GM23248 (cell line): ENCODE measurements around the gene EMP2. TPM values are rescaled to one million over a fixed set of nuclear protein-coding genes. Genes with fewer than 3 reads are reported as not detected.
A peak's percentile ranks its signal among the peaks of the same experiment; 100 is the strongest.

ENCODE experiments used
- DNase-seq: peaks from one replicate; pipeline ENCODE4 v3.0.0-alpha.2; 2015
- H2AFZ ChIP-seq: fragments of 200-600 bp; sonication (generic); 2 replicates; pipeline ENCODE4 v1.6.1; 2016; ENCODE audit warnings: antibody characterized with exemption
- H3F3A ChIP-seq: fragments of 200-600 bp; sonication (generic); 2 replicates; pipeline ENCODE4 v1.6.1; 2016; ENCODE audit warnings: mild to moderate bottlenecking, antibody characterized with exemption, mixed run types; ENCODE audit not compliant: insufficient read depth
- H3K27ac ChIP-seq: fragments of 200-600 bp; sonication (generic); 2 replicates; pipeline ENCODE4 v1.5.1; 2016; ENCODE audit warnings: mild to moderate bottlenecking
- H3K27me3 ChIP-seq: fragments of 200-600 bp; sonication (generic); replicated peaks from 2 replicates; pipeline ENCODE4 v1.6.1; 2016; ENCODE audit warnings: mild to moderate bottlenecking; ENCODE audit not compliant: insufficient read depth
- H3K36me3 ChIP-seq: fragments of 200-600 bp; sonication (generic); 2 replicates; pipeline ENCODE4 v1.6.1; 2016; ENCODE audit warnings: low read depth, mild to moderate bottlenecking
- H3K4me1 ChIP-seq: fragments of 200-600 bp; sonication (generic); 2 replicates; pipeline ENCODE4 v1.6.1; 2016; ENCODE audit warnings: mild to moderate bottlenecking; ENCODE audit not compliant: insufficient read depth
- H3K4me2 ChIP-seq: fragments of 200-600 bp; sonication (generic); one replicate; pipeline ENCODE4 v1.6.1; 2016; ENCODE audit warnings: mild to moderate bottlenecking; ENCODE audit not compliant: unreplicated experiment
- H3K4me3 ChIP-seq: fragments of 200-600 bp; sonication (generic); 2 replicates; pipeline ENCODE4 v1.5.1; 2016; ENCODE audit warnings: mild to moderate bottlenecking
- H3K79me2 ChIP-seq: fragments of 200-600 bp; sonication (generic); 2 replicates; pipeline ENCODE4 v1.6.1; 2016; ENCODE audit warnings: mild to moderate bottlenecking; ENCODE audit not compliant: insufficient read depth
- H3K9ac ChIP-seq: fragments of 200-600 bp; sonication (generic); 2 replicates; pipeline ENCODE4 v1.6.1; 2016; ENCODE audit warnings: mild to moderate bottlenecking
- H3K9me2 ChIP-seq: fragments of 200-600 bp; sonication (generic); 2 replicates; pipeline ENCODE4 v1.6.1; 2016; ENCODE audit warnings: mixed run types, mild to moderate bottlenecking, moderate library complexity; ENCODE audit not compliant: insufficient read depth
- H3K9me3 ChIP-seq: fragments of 200-600 bp; sonication (generic); one replicate; pipeline ENCODE4 v1.6.1; 2017; ENCODE audit warnings: low read depth
- H4K20me1 ChIP-seq: fragments of 200-600 bp; sonication (generic); 2 replicates; pipeline ENCODE4 v1.6.0; 2016; ENCODE audit not compliant: insufficient read depth
- EZH2 ChIP-seq: fragments of 200-600 bp; sonication (generic); IDR thresholded peaks from 2 replicates; pipeline ENCODE4 v1.6.1; 2018; ENCODE audit warnings: antibody characterized with exemption, mild to moderate bottlenecking; ENCODE audit not compliant: insufficient read depth, poor library complexity, severe bottlenecking
- EZH2phosphoT487 ChIP-seq: fragments of 200-600 bp; sonication (generic); IDR thresholded peaks from 2 replicates; pipeline ENCODE4 v1.6.1; 2018; ENCODE audit warnings: antibody characterized with exemption, moderate library complexity, mild to moderate bottlenecking, low read depth; ENCODE audit not compliant: insufficient read depth
- WGBS, 2 experiments: methylation state at CpG; one replicate each; pipeline ENCODE4 v1.1.6; 2015 to 2017; ENCODE audit warnings: low lambda C conversion rate in 2 of 2, low coverage in 1 of 2; ENCODE audit errors: missing lambda C conversion rate in 2 of 2; 5-methylcytosine and 5-hydroxymethylcytosine counted together
- in situ Hi-C: fragments of 300-500 bp; cut with MboI; formaldehyde crosslinking; loops from 2 replicates; pipeline ENCODE4 v1.15.0; 2020
- polyA plus RNA-seq: library from polyadenylated mRNA; unstranded; fragments of >200 nt; fragmentation: Nextera tagmentation; extraction: Ambion mirVana; gene quantifications from 2 replicates; pipeline ENCODE4 v1.2.1, GENCODE V29; 2016
- total RNA-seq: library from RNA; depleted of rRNA; stranded (reverse); fragments of >200 nt; shearing (Covaris generic); gene quantifications from 2 replicates; pipeline ENCODE4 v1.2.3, GENCODE V29; 2014; rRNA removed

The EMP2 gene
- 23.0 and 26.0 TPM in 2 replicates for total RNA-seq
- polyA plus RNA-seq, result 65.7 and 73.7 TPM in 2 replicates

- Histone ChIP-seq H3K9ac (peak within 1 kb of the TSS; percentile 89), H4K20me1 (no peaks in the 10 kb centered on the region), H3K79me2 (peaks cover 35% of the 10 kb centered on the region), H3K4me3 (peak within 1 kb of the TSS; percentile 94), H3K36me3 (no peaks in the 10 kb centered on the region), H3F3A (peaks cover 36% of the 10 kb centered on the region), H3K27ac (peak within 1 kb of the TSS; percentile 33; the same call in 1 of the 2 replicates), H3K9me3 (no peaks in the 10 kb centered on the region), H3K4me2 (peak within 1 kb of the TSS; percentile 83), H3K27me3 (no peaks in the 10 kb centered on the region), H2AFZ (peak within 1 kb of the TSS; percentile 98), H3K4me1 (peaks cover 60% of the 10 kb centered on the region), H3K9me2 (no peaks in the 10 kb centered on the region)
- in situ Hi-C loops, result no loop called here
- WGBS, 2 experiments, result 1% methylated on average over 54 to 78 of the region's 91 CpGs
- DNase-seq, result peak; percentile 92
- TF ChIP-seq EZH2phosphoT487 (no peak), EZH2 (no peak)
Observed at GRCh38 chr16:10579965-10580882, at the start of gene EMP2. Gene EMP2 (minus strand): TSS chr16:10580598. CDS start chr16:10547617, 32,981 bp downstream.

DNA sequence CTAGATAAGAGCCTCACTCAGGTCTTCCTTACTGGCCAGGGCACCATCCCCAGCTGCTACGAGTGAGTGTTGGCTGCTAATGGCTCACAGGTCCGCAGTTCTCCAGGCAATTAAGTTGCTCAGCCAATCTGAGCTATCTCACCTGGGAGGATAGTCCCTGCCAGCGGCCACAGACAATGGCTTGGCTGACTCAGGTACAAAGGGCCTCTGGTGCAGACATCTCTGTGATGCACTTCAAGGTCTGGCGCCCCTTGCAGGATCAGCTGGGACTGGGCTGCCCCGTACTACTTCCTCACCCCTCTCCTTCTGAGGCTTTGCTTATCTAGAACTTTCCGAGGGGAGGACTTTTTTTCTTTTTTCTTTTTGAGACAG lies 49.2 kb upstream of the EMP2 start:
- H2AFZ ChIP-seq, result no peak overlapping the region
- H3K9me2 ChIP-seq, result no peaks in the 10 kb centered on the region
- no peaks in the 10 kb centered on the region for H3K36me3 ChIP-seq
- in situ Hi-C loops, result no loop called here
- H3K9me3 ChIP-seq, result no peaks in the 10 kb centered on the region
- no peak for DNase-seq
- no peaks in the 10 kb centered on the region for H3F3A ChIP-seq
- no peaks in the 10 kb centered on the region for H3K4me1 ChIP-seq
- H3K4me3 ChIP-seq, result no peak overlapping the region
- no peaks in the 10 kb centered on the region for H3K79me2 ChIP-seq
- no peak overlapping the region for H3K27ac ChIP-seq
- 57 to 72% methylated on average over 5 to 6 of the region's 6 CpGs for WGBS, 2 experiments
- H3K4me2 ChIP-seq, result no peak overlapping the region
- H3K9ac ChIP-seq, result no peak overlapping the region
- no peaks in the 10 kb centered on the region for H3K27me3 ChIP-seq
- TF ChIP-seq EZH2phosphoT487 (no peak), EZH2 (no peak)
- H4K20me1 ChIP-seq, result no peaks in the 10 kb centered on the region

GRCh38 chr16:10625595-10626357 lies 45.4 kb upstream of the EMP2 start:
- H3K27me3 ChIP-seq, result no peaks in the 10 kb centered on the region
- H3K79me2 ChIP-seq, result no peaks in the 10 kb centered on the region
- H2AFZ ChIP-seq, result no peak overlapping the region
- H3K27ac ChIP-seq, result no peak overlapping the region
- H3K9ac ChIP-seq, result no peak overlapping the region
- H3K9me2 ChIP-seq, result no peaks in the 10 kb centered on the region
- H3K4me2 ChIP-seq, result no peak overlapping the region
- no peak for TF ChIP-seq EZH2phosphoT487
- TF ChIP-seq EZH2, result no peak
- WGBS, 2 experiments, result 88 to 89% methylated on average over 12 of the region's 12 CpGs
- H3K4me1 ChIP-seq, result no peaks in the 10 kb centered on the region
- in situ Hi-C loops, result no loop called here
- H3K4me3 ChIP-seq, result no peak overlapping the region
- H3K36me3 ChIP-seq, result no peaks in the 10 kb centered on the region
- no peaks in the 10 kb centered on the region for H3F3A ChIP-seq
- H4K20me1 ChIP-seq, result no peaks in the 10 kb centered on the region
- DNase-seq, result peak; percentile 12
- H3K9me3 ChIP-seq, result no peaks in the 10 kb centered on the region

DNA sequence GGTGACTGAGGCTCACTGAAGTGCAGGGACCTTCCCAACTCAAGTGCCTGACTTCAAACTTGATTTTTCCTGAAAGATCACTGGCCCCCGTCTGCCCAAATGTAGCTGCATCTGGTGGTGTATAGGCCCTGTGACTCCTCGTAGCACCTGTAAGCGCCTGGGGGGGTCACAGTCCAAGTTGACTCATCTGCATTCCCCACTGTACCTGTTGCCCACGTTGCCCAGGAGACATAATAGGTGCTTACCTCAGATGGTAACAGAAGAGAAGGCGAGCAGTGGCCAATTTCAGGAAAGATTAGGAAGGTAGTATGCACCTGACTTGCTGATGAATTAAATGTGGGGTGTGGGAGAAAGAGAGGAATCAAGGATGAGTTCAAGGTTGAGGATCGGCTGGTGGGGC lies 44.1 kb upstream of the EMP2 start:
- Histone ChIP-seq H3K9me2 (no peaks in the 10 kb centered on the region), H3K9ac (no peak overlapping the region), H3K27me3 (no peaks in the 10 kb centered on the region), H3K4me1 (no peaks in the 10 kb centered on the region), H3K27ac (no peak overlapping the region), H3K36me3 (no peaks in the 10 kb centered on the region), H4K20me1 (no peaks in the 10 kb centered on the region), H2AFZ (no peak overlapping the region), H3K79me2 (no peaks in the 10 kb centered on the region), H3K4me3 (no peak overlapping the region), H3K4me2 (no peak overlapping the region), H3K9me3 (no peaks in the 10 kb centered on the region), H3F3A (no peaks in the 10 kb centered on the region)
- 55 to 64% methylated on average over 6 of the region's 6 CpGs for WGBS, 2 experiments
- in situ Hi-C loops, result no loop called here
- no peak for TF ChIP-seq EZH2
- no peak for TF ChIP-seq EZH2phosphoT487
- no peak for DNase-seq
